GM21423 (cell line): ENCODE results near the gene C22orf15.

ENCODE experiments used
- ATAC-seq: cut with Tn5 transposase; IDR thresholded peaks from one replicate; pipeline ENCODE4 v1.9.1; 2021; ENCODE audit warnings: mild to moderate bottlenecking, moderate library complexity; ENCODE audit not compliant: unreplicated experiment

Gene C22orf15

GRCh38 chr22:23772649-23773473 is 10.1 kb downstream of the C22orf15 start, which contains the start of gene MMP11:
Gene MMP11 (plus strand): TSS chr22:23772849. CDS start chr22:23772871, 22 bp downstream.
- ATAC-seq = no peak

DNA sequence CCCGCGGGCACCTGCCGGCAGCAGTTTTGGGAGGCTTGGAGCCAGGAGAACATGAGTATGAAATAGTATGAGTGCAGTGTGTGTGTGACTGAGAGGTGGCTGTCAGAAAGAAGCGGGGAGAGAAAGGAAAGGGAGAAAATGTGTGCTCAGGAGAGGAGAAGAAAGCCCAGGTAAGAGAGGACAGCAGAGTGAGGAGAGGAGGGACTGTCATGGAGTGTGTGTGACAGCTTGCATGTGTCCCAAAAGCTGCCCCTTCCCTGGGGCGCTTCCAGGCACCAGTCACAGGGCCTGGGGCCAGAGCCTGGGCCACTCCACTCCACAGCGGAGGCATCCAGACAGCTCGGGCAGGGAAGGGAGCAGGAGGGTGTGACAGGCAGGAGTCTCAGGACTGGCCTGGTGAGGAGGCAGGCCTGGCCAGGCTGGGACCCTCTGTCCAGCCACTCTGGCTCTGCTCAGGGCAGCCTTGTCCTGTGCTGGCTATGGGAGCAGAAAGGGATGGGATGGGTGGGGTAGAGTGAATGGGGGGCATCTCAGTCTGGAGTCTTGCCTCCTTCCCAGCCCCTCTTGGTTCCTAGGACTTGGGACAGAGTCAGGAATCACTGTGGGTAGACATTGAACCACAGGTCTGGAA is 10.8 kb downstream of the C22orf15 start:
- ATAC-seq = no peak

DNA sequence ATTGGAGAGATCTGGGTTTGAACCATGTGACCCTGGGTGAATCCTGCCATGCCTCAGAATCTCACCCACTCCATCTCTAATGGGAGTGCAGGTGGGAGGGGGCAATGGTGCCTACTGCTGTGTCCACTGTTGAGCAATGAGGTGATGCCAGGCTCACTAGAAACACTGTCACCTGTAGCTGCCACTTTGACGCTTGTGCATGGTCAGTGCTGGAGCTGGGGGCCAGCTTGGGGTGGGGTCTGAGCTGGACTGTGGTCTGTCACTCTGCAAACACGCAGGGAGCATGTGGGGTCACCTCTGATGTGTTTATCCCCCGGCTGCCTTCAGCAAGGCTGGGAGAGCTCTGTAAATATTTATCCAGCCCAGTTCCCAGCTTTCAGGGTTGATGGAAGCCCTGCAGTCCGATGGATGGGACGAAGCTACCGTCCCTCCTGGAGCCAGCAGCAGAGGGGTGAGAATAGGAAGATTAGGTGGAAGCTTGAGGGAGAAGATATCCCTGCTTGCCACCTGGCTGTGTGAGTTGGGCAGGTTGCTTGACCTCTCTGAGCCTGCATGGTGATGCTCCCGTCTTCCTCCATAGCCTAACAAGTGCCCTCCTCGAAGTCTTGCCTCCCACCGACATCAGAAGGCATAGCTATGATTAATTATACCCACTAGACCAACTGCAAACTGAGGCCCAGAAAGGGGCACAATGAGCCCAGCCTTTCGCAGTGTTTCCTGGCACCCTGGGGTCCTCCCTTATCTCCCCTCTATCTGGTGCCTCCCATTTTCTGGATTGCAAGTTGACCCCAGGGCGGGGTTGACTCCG is 11.5 kb downstream of the C22orf15 start:
- no peak for ATAC-seq

DNA sequence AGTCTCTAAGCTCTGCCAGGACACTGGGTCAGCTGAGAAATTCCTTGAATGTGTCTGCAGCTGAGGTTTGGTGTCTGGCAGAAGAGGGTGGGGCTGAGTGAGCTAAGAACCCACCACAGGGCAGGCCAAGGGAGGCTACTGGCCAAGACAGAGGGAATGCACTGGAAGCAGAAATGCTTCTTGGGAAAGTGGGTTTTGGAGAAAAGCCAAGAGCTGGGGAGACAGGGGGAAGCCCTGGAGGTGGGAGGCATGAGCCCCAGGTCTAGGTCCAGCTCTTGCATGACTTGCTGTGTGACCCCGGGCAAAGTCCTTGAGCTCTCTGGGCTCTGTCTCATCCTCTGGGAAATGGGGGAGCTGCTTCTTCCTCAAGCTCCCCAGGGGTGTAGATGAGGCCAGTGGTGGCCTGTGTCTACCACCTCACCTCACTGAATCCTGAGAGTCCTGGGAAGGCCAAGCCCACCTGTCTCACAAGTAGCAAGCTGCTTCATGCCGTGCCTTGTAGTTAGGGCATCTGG is 12.2 kb downstream of the C22orf15 start:
- no peak for ATAC-seq

- no peak for ATAC-seq
Measured at GRCh38 chr22:23775779-23776375, 13.1 kb downstream of the C22orf15 start.

DNA sequence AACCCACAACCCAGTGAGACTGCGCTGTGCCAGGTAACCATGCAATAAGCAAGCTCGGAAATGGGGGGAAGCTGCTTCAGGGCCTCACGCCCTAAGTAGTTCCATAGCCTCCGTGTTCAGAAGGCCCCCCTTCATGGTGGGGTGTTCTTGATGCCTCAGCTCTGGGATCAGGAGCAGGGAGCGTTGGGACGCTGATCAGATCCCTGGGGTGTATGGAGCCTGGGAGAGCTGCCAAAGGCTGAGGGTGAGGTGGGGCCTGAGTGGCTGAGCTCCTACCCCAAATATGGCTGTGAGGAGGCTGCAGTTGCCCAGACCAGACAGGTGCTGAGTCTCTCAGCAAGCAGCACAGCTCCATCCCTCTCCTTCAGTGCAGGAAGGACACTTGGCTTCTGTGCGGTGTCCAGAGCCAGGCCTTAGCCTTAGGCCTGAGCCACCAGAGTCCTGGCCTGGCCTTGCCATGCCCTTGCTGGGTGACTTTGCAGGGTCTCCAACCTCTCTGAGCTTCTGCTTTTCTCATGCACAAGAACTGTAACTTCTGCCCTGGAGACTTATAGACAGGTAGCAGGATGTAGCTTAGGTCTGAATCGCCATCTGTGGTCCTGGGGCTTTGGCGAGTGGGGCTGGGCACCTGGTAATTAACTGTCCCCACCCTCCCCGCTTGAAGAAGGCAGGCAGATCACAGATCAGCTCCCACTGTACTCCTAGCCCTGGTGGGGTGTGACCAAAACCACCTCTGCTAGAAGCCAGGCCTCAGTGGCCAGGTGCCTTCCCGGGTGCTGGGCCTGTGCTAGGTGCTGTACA is 15.2 kb downstream of the C22orf15 start:
- no peak for ATAC-seq

- no peak for ATAC-seq
Measured at GRCh38 chr22:23778577-23778900, 15.7 kb downstream of the C22orf15 start.

DNA sequence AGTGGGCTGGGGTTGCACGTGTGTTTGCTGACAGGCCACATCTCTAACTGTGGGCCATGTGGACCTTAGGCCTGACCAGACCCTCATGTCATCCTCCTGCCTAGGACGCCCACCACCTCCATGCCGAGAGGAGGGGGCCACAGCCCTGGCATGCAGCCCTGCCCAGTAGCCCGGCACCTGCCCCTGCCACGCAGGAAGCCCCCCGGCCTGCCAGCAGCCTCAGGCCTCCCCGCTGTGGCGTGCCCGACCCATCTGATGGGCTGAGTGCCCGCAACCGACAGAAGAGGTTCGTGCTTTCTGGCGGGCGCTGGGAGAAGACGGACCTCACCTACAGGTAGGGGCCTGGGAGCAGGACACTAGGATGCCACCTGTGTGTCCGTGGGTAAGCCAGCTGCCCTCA is 16.3 kb downstream of the C22orf15 start:
- ATAC-seq = no peak

DNA sequence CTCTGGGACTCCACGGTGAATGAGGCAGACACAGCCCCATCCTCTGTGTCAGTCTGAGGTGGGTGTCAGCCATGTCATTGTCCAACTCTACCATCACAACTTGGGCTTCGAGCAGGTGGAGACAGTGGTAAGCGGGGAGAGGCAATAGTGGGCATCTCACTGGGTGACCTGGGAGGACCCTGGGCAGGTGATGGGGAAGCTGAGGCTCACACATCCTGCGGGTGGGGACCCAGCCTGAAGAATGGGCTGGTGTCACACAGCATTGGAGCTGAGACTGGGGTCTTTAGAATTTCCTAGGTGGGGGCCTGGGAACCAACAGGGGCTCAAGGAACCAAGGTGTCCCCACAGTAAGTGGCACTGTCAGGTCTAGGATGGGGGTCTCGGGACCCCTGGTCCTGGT is 16.9 kb downstream of the C22orf15 start:
- ATAC-seq = no peak

- no peak for ATAC-seq
Measured at GRCh38 chr22:23780146-23780748, 17.5 kb downstream of the C22orf15 start.

- no peak for ATAC-seq
Measured at GRCh38 chr22:23781065-23781464, 18.3 kb downstream of the C22orf15 start.

- no peak for ATAC-seq
Measured at GRCh38 chr22:23781511-23782183, 18.9 kb downstream of the C22orf15 start.

DNA sequence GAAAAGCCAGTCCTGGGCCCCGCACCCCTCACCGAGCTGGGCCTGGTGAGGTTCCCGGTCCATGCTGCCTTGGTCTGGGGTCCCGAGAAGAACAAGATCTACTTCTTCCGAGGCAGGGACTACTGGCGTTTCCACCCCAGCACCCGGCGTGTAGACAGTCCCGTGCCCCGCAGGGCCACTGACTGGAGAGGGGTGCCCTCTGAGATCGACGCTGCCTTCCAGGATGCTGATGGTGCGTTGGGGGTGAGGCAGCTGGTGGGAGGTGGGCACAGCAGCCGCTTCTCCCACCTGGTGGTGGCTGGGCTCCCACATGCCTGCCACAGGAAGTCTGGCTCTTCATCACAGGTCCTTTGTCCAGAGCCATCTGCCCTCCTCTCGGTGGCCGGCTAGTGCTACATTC is 19.5 kb downstream of the C22orf15 start:
- ATAC-seq = no peak

DNA sequence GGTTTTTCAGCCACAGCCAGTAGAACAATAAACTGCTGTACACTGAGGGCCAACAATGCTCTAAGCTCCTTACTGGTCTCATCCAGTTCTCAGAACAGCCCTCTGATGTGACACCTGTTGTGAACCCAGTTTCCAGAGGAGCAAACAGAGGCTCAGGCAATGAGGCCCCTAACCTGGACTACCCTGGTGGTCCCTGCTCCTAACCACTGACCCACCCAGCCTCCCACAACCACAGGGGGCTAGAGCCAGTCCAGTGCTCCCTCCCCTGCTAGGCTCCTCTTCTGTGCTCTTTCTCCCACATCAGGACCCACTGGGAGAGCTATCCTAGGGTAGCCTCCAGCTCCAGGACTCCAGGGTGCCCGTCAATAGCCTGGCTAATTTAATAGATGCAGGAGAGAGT is 19.9 kb downstream of the C22orf15 start:
- no peak for ATAC-seq

DNA sequence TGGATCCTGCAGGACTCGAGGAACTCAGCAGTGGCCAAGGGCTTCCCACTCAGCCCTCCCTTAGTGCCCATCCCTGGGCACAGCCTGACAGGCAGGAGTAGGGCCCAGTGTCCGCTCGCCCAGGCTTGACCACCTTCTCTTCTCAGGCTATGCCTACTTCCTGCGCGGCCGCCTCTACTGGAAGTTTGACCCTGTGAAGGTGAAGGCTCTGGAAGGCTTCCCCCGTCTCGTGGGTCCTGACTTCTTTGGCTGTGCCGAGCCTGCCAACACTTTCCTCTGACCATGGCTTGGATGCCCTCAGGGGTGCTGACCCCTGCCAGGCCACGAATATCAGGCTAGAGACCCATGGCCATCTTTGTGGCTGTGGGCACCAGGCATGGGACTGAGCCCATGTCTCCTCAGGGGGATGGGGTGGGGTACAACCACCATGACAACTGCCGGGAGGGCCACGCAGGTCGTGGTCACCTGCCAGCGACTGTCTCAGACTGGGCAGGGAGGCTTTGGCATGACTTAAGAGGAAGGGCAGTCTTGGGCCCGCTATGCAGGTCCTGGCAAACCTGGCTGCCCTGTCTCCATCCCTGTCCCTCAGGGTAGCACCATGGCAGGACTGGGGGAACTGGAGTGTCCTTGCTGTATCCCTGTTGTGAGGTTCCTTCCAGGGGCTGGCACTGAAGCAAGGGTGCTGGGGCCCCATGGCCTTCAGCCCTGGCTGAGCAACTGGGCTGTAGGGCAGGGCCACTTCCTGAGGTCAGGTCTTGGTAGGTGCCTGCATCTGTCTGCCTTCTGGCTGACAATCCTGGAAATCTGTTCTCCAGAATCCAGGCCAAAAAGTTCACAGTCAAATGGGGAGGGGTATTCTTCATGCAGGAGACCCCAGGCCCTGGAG is 20.7 kb downstream of the C22orf15 start:
- no peak for ATAC-seq

- no peak for ATAC-seq
Measured at GRCh38 chr22:23784215-23784732, 21.5 kb downstream of the C22orf15 start.

DNA sequence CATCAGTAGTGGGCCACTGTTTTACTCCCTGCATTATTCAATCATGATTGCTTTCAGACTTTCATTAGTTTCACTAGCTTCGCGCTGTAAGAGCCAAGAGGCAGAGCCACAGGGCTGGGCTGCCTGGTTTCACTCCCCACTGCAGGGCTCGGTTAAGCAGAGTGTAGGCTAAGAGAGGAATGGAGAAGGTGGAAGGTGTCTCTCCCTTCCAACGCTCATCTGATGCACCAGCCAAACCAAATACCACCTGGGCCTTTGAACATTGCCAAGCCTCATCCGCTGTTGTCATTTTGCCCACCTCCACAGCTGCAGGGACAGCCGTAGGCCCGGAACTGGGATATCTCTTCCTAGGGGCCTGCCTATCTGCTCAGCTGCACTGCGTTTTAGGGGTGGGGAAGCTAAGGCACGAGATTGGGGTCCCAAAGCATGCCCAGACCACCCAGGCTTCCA is 23.5 kb downstream of the C22orf15 start:
- no peak for ATAC-seq
